Body of pancreas (tissue), 4 donors: ENCODE measurements around the gene OR4F6.

Experiments used
- POLR2A ChIP-seq, 3 donors: fragments of 450-650 bp; IDR thresholded peaks; one replicate each; pipeline ENCODE4 v1.6.1; 2016; ENCODE audit warnings: antibody characterized with exemption in 3 of 3, mild to moderate bottlenecking in 2 of 3
- TF ChIP-seq, protein P1 (sequence below), 7 experiments: fragments of 450-650 bp in 4 of 7; fragments of 200-600 bp in 3 of 7; sonication (generic) in 3 of 7; IDR thresholded peaks; one replicate each; pipeline ENCODE4 v1.5.1; 2016 to 2019; ENCODE audit warnings: antibody characterized with exemption in 7 of 7

DNA sequence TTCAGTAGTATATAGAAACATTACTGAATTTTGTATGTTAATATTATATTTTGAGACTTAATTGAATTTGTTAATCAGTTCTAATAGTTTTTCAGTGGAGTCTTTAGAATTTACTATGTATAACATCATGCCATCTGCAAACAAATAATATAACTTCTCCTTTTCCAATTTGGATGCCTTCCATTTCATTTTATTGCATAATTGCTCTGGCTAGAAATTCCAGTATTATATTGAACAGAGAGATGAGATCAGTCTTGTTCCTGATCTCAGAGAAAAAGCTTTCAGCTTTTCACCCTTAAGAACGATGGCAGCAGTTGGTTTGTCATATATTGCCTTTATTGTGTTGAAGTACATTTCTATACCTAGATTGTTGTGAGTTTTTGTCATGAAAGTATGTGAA lies 49.0 kb downstream of the OR4F6 start:
- TF ChIP-seq, protein P1, sequence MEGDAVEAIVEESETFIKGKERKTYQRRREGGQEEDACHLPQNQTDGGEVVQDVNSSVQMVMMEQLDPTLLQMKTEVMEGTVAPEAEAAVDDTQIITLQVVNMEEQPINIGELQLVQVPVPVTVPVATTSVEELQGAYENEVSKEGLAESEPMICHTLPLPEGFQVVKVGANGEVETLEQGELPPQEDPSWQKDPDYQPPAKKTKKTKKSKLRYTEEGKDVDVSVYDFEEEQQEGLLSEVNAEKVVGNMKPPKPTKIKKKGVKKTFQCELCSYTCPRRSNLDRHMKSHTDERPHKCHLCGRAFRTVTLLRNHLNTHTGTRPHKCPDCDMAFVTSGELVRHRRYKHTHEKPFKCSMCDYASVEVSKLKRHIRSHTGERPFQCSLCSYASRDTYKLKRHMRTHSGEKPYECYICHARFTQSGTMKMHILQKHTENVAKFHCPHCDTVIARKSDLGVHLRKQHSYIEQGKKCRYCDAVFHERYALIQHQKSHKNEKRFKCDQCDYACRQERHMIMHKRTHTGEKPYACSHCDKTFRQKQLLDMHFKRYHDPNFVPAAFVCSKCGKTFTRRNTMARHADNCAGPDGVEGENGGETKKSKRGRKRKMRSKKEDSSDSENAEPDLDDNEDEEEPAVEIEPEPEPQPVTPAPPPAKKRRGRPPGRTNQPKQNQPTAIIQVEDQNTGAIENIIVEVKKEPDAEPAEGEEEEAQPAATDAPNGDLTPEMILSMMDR (IDR thresholded peaks at IDR 0.05): no peak
- no peak for TF ChIP-seq POLR2A (IDR thresholded peaks at IDR 0.05)
